HG02610 (cell line): ENCODE data around the gene LRRTM4.

Source experiments
- ATAC-seq: cut with Tn5 transposase; IDR thresholded peaks from one replicate; pipeline ENCODE4 v1.9.1; 2021; ENCODE audit warnings: mild to moderate bottlenecking, moderate library complexity; ENCODE audit not compliant: unreplicated experiment

The LRRTM4 gene

GRCh38 chr2:76930056-76930744 is 592.0 kb downstream of the LRRTM4 start:
- no peak for ATAC-seq

DNA sequence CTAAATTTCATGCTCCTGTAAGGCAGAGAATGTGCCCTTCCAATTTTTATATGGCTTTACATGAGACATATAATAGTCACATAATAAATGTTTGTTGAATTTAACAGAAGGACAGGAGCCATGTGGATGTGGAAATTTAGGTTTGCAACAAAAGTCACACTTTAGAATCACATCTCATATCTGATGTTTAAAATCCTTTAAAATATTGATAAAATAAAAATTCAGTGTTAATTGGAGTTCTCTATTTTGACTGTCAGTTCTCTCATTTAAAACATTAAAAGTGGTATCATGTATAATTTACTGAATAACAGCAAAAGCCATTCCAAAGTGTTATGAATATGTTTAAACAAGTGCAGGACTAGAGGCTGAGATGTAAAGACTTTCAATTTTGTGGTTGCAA is 594.1 kb downstream of the LRRTM4 start:
- no peak for ATAC-seq

DNA sequence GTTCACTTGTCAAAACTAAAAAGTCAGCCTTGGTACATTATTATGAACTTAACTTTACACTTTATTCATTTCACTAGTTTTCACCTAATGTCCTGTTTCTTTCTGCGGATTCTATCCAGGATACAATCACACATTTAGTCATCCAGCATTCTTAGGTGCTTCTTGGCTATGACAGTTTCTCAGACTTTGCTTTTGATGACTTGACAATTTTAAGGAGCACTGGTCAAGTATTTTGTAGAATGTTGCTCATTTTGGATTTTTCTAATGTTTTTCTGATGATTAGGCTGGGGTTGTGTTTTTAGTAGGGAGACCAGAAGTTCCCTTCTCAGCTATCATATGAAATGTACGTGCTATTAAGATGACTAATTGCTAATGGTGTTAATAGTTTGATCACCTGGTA is 601.2 kb downstream of the LRRTM4 start:
- no peak for ATAC-seq

GRCh38 chr2:76895469-76895868 is 626.7 kb downstream of the LRRTM4 start:
- ATAC-seq, result no peak

- ATAC-seq, result no peak
Measured at GRCh38 chr2:76870581-76870980, 651.6 kb downstream of the LRRTM4 start.

DNA sequence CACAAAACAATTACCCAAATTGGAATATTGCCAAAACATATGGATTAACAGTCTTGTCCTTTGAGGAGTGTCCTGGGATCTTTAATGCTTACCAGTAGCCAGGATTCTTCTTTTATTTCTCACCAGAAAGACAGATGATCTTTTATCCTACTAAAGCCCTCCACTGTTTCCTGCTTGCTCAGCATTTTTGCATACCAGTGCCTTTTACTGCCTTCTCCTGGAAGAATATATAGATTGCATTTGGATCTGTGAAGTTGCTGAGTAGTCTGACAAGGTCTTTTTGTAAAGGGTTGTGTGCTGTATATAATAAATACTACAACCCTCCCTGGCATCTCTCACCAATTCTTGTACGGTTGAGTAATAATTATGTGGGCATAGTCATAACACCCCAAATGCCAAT is 652.2 kb downstream of the LRRTM4 start:
- ATAC-seq, result no peak

DNA sequence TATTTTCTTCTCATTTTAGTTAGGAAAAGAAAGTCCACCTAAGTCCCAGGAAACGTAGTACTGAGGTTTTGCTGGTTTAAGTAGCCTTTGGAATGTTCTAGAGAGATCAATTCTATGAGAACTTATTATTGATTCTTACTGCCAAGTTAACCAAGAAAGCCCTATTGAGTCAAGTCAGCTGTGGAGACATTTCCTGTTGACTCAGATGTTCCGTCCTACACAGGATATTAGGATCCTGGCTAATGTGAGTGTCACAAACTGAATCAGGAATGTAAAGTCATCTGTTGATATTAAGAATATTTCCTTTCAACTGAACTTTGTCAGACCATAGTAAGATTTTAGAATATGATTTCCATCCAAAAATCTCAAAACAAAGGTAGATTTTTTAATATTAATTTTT is 654.3 kb downstream of the LRRTM4 start:
- ATAC-seq, result no peak

DNA sequence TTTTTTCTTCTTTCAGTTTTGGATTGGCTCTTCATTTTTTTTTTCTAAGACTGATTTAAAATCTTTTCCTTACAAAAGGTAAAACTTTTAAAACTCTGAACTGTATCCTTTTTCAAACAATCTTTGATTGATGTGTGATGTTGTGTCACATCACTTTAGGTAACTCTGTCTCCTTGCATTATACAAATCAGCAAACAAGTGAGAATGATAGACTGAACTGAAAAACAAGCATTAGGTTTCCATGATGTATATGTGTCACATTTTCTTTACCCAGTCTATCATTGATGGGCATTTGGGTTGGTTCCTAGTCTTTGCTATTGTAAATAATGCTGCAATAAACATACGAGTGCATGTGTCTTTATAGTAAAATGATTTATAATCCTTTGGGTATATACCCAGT is 655.7 kb downstream of the LRRTM4 start:
- ATAC-seq, result no peak

GRCh38 chr2:76862901-76863300 is 659.3 kb downstream of the LRRTM4 start:
- ATAC-seq, result no peak

- ATAC-seq, result no peak
Measured at GRCh38 chr2:76861708-76862107, 660.5 kb downstream of the LRRTM4 start.

DNA sequence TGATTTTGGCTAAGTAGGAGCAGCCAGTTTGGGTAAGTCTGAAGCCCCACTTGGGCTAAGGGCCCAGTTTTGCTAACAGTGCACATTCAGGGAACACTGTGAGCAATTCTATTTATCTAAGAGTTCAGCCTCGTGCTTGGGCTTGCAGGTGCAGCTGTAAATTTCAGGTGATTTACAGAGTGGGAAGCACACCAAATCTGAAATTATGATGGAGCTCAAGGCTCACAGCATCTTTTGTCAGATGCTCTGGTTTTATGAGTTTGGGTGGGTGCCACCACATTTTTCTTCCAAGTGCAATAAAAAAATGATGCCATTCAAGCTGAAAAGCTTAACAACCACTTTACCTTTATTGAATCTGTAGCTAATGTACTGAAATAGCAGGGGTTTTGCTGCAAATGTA is 671.2 kb downstream of the LRRTM4 start:
- no peak for ATAC-seq

GRCh38 chr2:76849086-76849485 is 673.1 kb downstream of the LRRTM4 start:
- ATAC-seq, result no peak

GRCh38 chr2:76839826-76840225 is 682.4 kb downstream of the LRRTM4 start:
- ATAC-seq, result no peak

DNA sequence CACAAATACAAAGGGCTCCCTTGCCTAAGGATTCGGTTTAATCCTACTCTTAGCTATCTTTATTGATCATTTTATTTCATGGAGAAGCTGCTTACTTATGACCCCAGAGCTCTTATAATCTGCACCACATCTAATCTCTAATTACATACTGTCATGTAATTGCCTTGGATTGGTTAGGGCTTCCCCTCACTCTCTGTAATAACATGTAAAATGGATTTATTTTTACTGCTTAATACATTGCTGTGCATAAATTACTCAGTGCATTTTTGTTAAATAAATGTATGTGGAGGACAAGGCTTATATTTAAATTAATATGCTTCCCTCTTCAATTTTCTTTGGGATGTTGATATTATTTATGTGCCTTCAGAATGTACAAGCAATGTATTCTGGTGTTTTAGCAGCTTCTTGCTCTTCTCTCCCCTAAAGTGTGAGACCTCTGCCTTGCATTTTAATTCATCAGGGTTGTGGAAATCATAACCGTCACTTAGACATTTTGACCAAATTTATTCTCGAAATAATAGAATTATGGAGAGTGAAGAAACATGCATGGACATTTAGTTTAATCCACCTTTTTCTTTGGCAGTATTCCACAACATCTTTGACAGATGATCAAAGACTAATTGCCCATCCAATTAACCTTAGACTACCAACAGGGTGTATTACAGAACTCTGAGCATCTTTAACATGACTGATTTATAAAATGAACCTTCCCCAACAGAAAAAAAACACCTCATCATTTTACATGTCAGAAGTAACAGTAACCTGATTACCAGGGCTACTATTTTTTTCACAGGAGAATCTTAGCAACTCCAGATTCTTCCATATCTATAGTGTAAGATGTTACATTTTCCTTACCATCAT is 692.6 kb downstream of the LRRTM4 start:
- ATAC-seq, result no peak

DNA sequence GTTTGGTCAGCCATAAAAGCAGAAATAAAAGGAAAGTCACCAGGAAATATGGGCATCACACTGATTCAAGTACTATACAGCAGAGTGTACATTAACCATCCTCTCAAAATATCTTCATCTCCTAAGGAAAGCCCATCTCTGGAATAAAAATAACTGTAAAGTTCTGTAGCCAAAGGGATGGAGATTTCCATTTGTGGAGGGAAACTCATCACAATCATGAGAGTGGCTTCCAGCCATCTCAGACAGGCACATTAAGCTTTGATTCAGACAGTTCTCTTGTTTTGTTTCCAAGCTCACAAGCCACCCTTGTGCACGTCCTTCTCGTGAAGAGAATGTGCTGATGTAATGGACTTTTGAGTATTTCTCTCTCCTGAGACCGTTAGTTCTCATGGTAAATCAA is 695.5 kb downstream of the LRRTM4 start:
- no peak for ATAC-seq

DNA sequence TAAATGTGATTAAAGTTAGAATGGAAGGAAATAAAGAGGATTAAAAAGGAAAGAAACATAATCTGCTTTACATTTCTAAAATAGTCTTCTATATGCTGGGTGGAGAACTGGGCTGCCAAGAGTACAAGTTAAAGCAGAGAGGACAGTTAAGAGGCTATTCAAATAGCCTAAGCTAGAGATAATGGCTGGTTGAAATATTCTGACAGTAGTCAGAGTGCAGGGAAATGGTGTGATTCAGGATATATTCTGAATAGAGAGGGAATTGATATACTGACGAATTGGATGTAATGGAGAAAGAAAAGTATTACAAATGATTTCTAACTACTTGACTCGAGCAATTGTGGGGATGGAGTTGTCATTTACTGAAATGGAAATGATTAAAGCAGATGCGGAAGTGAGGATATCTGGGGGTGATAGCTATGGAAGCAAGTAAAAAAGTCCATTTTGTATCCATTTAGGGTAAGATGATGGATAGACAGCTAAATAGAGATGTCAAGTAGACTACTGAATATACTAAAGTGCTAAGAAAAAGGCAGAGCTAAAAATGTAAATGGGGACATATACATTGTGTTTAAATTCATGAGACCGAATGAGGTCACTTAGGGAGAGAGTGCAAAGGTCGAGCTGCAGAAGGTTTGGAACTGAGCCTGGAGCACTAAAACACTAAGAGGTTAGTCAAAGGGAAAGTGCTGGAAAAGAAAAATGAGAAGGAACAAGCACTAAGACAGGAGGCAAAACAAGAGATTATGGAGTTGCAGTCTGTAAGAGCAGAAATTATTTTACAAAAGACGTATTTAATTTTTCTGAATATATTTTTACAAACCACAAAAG is 696.8 kb downstream of the LRRTM4 start:
- no peak for ATAC-seq

GRCh38 chr2:76821731-76822130 is 700.4 kb downstream of the LRRTM4 start:
- no peak for ATAC-seq

- no peak for ATAC-seq
Measured at GRCh38 chr2:76813084-76813483, 709.1 kb downstream of the LRRTM4 start.

- no peak for ATAC-seq
Measured at GRCh38 chr2:76812156-76812555, 710.0 kb downstream of the LRRTM4 start.

- no peak for ATAC-seq
Measured at GRCh38 chr2:76809136-76809535, 713.0 kb downstream of the LRRTM4 start.

GRCh38 chr2:76808732-76809131 is 713.4 kb downstream of the LRRTM4 start:
- ATAC-seq, result no peak
